Coronary artery (tissue), 2 donors: ENCODE data around the gene JMJD4.
A peak's percentile ranks its signal among the peaks of the same experiment; 100 is the strongest.

Experiments
- DNase-seq: peaks from one replicate; pipeline ENCODE4 v3.0.0-alpha.2; 2017; ENCODE audit warnings: low spot score
- H3K27ac ChIP-seq, 2 donors: fragments of 200-600 bp; sonication (generic); one replicate each; pipeline ENCODE4 v1.5.1; 2016 to 2019
- H3K4me3 ChIP-seq: fragments of 200-600 bp; sonication (generic); 2 replicates; pipeline ENCODE4 v1.5.1; 2016; ENCODE audit warnings: mild to moderate bottlenecking, moderate library complexity
- CTCF ChIP-seq: fragments of 200-600 bp; sonication (generic); IDR thresholded peaks from one replicate; pipeline ENCODE4 v1.5.1; 2019; ENCODE audit warnings: antibody characterized with exemption

Gene JMJD4, protein sequence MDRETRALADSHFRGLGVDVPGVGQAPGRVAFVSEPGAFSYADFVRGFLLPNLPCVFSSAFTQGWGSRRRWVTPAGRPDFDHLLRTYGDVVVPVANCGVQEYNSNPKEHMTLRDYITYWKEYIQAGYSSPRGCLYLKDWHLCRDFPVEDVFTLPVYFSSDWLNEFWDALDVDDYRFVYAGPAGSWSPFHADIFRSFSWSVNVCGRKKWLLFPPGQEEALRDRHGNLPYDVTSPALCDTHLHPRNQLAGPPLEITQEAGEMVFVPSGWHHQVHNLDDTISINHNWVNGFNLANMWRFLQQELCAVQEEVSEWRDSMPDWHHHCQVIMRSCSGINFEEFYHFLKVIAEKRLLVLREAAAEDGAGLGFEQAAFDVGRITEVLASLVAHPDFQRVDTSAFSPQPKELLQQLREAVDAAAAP

DNA sequence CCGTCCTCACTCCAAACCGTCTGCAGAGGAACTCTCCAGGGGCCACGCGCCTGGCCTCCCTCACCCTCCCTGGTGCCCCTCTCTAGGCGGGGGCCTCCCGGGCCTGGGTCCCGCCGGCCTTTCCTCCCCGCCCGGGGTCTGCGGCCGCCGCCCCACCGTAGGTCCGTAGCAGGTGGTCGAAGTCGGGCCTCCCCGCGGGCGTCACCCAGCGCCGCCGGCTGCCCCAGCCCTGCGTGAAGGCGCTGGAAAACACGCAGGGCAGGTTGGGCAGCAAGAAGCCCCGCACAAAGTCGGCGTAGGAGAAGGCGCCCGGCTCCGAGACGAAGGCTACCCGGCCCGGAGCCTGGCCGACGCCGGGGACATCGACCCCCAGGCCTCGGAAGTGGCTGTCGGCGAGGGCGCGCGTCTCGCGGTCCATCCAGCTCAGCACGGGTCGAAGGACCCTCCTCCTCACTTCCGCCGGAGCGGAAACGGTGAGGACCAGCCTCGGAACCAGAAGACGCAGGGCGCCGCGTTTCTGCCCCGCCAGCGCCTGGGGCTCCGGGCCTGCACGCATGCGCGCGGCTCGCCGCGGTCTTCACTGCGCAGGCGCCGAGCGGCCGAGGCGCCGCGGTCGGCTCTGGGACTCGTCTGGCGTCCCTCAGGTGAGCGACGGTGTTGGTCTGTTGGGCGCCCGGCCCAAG is at the start of gene JMJD4, which contains the start of gene SNAP47:
TSS of gene JMJD4 (minus strand) at position 447 of the 683 bp plus-strand sequence. CDS start at position 418, 29 bp downstream.
TSS of gene SNAP47 (plus strand) at position 580 of the 683 bp plus-strand sequence. CDS start 12,302 bp downstream, outside the sequence.
- Histone ChIP-seq H3K27ac (peak within 1 kb of the TSS; percentile 77 to 88), H3K4me3 (peak within 1 kb of the TSS; percentile 90)
- no peak for TF ChIP-seq CTCF
- DNase-seq = peak; percentile 91

- Histone ChIP-seq H3K4me3 (no peak overlapping the region), H3K27ac (no peak overlapping the region)
- no peak for TF ChIP-seq CTCF
- peak; percentile 43 for DNase-seq
These were observed 47.1 kb upstream of the JMJD4 start for GRCh38 chr1:227782226-227782625.

DNA sequence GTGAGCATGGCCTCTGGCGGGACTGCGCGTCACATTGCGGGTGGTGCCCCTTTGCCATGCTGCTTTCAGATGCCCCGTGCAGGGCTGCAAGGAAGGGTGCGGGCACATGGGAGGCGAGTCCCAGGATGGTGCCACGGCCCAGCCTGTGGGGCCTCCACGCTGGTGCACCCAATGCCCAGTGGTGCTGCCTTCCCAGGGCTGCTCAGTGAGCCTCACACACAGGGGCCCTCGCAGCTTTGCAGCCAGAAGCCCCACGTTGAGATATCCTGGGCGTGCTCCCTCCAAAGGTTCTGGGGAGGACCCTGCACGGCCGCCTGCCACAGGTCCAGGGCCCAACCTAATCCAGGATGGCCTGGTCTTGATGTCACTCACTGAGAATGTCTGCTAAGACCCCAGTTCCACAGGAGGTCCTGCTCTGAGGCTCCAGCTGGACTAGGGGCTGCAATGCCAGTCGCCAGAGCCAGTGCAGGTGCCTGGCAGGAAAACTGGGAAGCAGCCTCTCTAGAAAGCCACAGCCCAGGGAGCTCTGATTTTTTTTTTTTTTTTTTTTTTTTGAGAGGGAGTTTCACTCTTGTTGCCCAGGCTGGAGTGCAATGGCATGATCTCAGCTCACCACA is 46.3 kb upstream of the JMJD4 start:
- TF ChIP-seq CTCF = no peak
- DNase-seq = peak; percentile 67
- Histone ChIP-seq H3K4me3 (no peak overlapping the region), H3K27ac (no peak overlapping the region)

- Histone ChIP-seq H3K4me3 (no peak overlapping the region), H3K27ac (no peak overlapping the region)
- DNase-seq = peak; percentile 68
- TF ChIP-seq CTCF = no peak
These were observed 45.3 kb upstream of the JMJD4 start for GRCh38 chr1:227780101-227781044.

DNA sequence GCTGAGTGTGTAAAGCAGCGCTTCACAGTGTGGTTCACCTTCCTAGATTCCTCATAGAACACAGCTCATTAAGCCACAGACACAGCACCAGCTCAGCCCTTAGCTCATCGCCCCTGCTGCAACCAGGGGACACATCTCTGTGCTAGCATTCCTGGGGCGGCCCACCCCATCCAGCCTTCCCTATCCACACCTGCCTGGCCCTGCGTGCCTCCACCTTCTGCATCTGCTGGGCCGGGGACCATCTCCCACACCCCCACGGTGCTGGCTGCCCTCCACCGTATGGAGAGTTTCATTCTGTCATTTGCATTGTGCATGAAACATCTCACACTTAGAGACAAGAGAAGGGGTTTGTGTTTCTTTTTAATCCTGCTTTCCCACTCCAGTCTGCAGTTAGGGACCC is 44.6 kb upstream of the JMJD4 start:
- no peak overlapping the region for H3K27ac ChIP-seq
- no peak for DNase-seq
- TF ChIP-seq CTCF = no peak
- H3K4me3 ChIP-seq = no peak overlapping the region

GRCh38 chr1:227779021-227779441 is 43.9 kb upstream of the JMJD4 start:
- TF ChIP-seq CTCF = no peak
- no peak overlapping the region for H3K4me3 ChIP-seq
- peak; percentile 61 for DNase-seq
- H3K27ac ChIP-seq = no peak overlapping the region
